Upper lobe of left lung (tissue), 4 donors: ENCODE data around the gene SFMBT1.

Experiments
- CTCF ChIP-seq, 6 experiments: fragments of 450-650 bp in 4 of 6; fragments of 200-600 bp in 2 of 6; sonication (generic) in 2 of 6; IDR thresholded peaks; one replicate each; pipeline ENCODE4 v1.5.1; 2016 to 2019; ENCODE audit warnings: antibody characterized with exemption in 6 of 6
- POLR2A ChIP-seq, 4 donors: fragments of 450-650 bp; IDR thresholded peaks; one replicate each; pipeline ENCODE4 v1.5.1; 2016 to 2017; ENCODE audit warnings: antibody characterized with exemption in 4 of 4, mild to moderate bottlenecking in 2 of 4
- POLR2AphosphoS5 ChIP-seq, 2 donors: sonication (generic); formaldehyde crosslinking; IDR thresholded peaks; one replicate each; pipeline ENCODE4 v1.5.1; 2017; ENCODE audit warnings: antibody characterized with exemption in 2 of 2

- TF ChIP-seq CTCF (IDR thresholded peaks at IDR 0.05): no peak
- TF ChIP-seq POLR2AphosphoS5 (IDR thresholded peaks at IDR 0.05): no peak
- no peak for TF ChIP-seq POLR2A (IDR thresholded peaks at IDR 0.05)
These were observed 62.0 kb downstream of the SFMBT1 start for GRCh38 chr3:52983828-52984227.
